GM23338 (cell line): ENCODE measurements around the gene S100A11. TPM values are rescaled to one million over a fixed set of nuclear protein-coding genes. Genes with fewer than 3 reads are reported as not detected.

Experiments used
- ATAC-seq: fragments of 200-7000 bp; cut with Tn5 transposase; 3 replicates; pipeline ENCODE4 v1.9.1; 2020
- DNase-seq: peaks from one replicate; pipeline ENCODE4 v3.0.0-alpha.2; 2015; ENCODE audit warnings: low spot score
- H2AFZ ChIP-seq: fragments of 200-600 bp; sonication (generic); 2 replicates; pipeline ENCODE4 v1.8.0; 2016; ENCODE audit warnings: antibody characterized with exemption, mild to moderate bottlenecking, moderate library complexity
- H3F3A ChIP-seq: fragments of 200-600 bp; sonication (generic); replicated peaks from 2 replicates; pipeline ENCODE4 v1.8.0; 2017; ENCODE audit warnings: antibody characterized with exemption, mixed run types, low read depth
- H3K27ac ChIP-seq: fragments of 200-600 bp; sonication (generic); 2 replicates; pipeline ENCODE4 v1.6.1; 2016; ENCODE audit warnings: low read depth
- H3K27me3 ChIP-seq: fragments of 200-600 bp; sonication (generic); 2 replicates; pipeline ENCODE4 v1.8.0; 2016; ENCODE audit warnings: mild to moderate bottlenecking, mixed run types, moderate library complexity; ENCODE audit not compliant: insufficient read depth
- H3K36me3 ChIP-seq: fragments of 200-600 bp; sonication (generic); 2 replicates; pipeline ENCODE4 v1.8.0; 2016; ENCODE audit warnings: mild to moderate bottlenecking; ENCODE audit not compliant: insufficient read depth
- H3K4me1 ChIP-seq: fragments of 200-600 bp; sonication (generic); 2 replicates; pipeline ENCODE4 v1.8.0; 2016; ENCODE audit warnings: mild to moderate bottlenecking, moderate library complexity; ENCODE audit not compliant: insufficient read depth
- H3K4me2 ChIP-seq: fragments of 200-600 bp; sonication (generic); 2 replicates; pipeline ENCODE4 v1.7.1; 2017; ENCODE audit warnings: mixed run types
- H3K4me3 ChIP-seq: fragments of 200-600 bp; sonication (generic); 2 replicates; pipeline ENCODE4 v1.6.1; 2016; ENCODE audit warnings: mixed run types
- H3K79me2 ChIP-seq: fragments of 200-600 bp; sonication (generic); replicated peaks from 2 replicates; pipeline ENCODE4 v1.8.0; 2017; ENCODE audit warnings: mild to moderate bottlenecking; ENCODE audit not compliant: insufficient read depth
- H3K9me2 ChIP-seq: fragments of 200-600 bp; sonication (generic); 2 replicates; pipeline ENCODE4 v1.8.0; 2017; ENCODE audit not compliant: insufficient read depth
- H4K20me1 ChIP-seq: fragments of 200-600 bp; sonication (generic); replicated peaks from 2 replicates; pipeline ENCODE4 v1.8.0; 2017; ENCODE audit warnings: mild to moderate bottlenecking; ENCODE audit not compliant: insufficient read depth
- H3K27ac Mint-ChIP-seq: 2 replicates; pipeline ENCODE4 v1.8.0; 2020; ENCODE audit warnings: inconsistent platforms, mild to moderate bottlenecking, moderate library complexity, mixed read lengths
- H3K27me3 Mint-ChIP-seq: 3 replicates; pipeline ENCODE4 v1.8.0; 2022; ENCODE audit warnings: low read depth, mild to moderate bottlenecking, moderate library complexity, mixed read lengths, inconsistent platforms; ENCODE audit not compliant: insufficient read depth, poor library complexity
- H3K36me3 Mint-ChIP-seq: 3 replicates; pipeline ENCODE4 v1.8.0; 2021; ENCODE audit warnings: low read depth, mild to moderate bottlenecking, inconsistent platforms, moderate library complexity, mixed read lengths
- H3K4me1 Mint-ChIP-seq: 3 replicates; pipeline ENCODE4 v1.8.0; 2020; ENCODE audit warnings: mild to moderate bottlenecking, inconsistent platforms, mixed read lengths
- H3K4me3 Mint-ChIP-seq: 3 replicates; pipeline ENCODE4 v1.8.0; 2021; ENCODE audit warnings: moderate library complexity, mild to moderate bottlenecking, inconsistent platforms, mixed read lengths
- H3K9me3 Mint-ChIP-seq: 3 replicates; pipeline ENCODE4 v1.8.0; 2020; ENCODE audit warnings: moderate library complexity, mild to moderate bottlenecking, inconsistent platforms, mixed read lengths
- CREB1 ChIP-seq: fragments of 250-450 bp; sonication (Bioruptor Pico); IDR thresholded peaks from 2 replicates; pipeline ENCODE4 v1.5.0; 2020; ENCODE audit warnings: low read depth, mild to moderate bottlenecking, moderate library complexity
- CTCF ChIP-seq, 2 experiments: fragments of 200-600 bp in 1 of 2; sonication (generic) in 1 of 2; conservative IDR thresholded peaks; 2 replicates each; pipeline versions ENCODE4 v1.5.1 to v1.6.1; 2016 to 2017; ENCODE audit warnings: antibody characterized with exemption in 2 of 2, low read depth in 2 of 2, mild to moderate bottlenecking in 2 of 2, moderate library complexity in 1 of 2
- ETS1 ChIP-seq: IDR thresholded peaks from 2 replicates; pipeline ENCODE4 v1.6.1; 2016; ENCODE audit warnings: antibody characterized with exemption
- EZH2 ChIP-seq: fragments of 200-600 bp; sonication (generic); IDR thresholded peaks from one replicate; pipeline ENCODE4 v1.8.0; 2017; ENCODE audit warnings: antibody characterized with exemption, mild to moderate bottlenecking, low read depth; ENCODE audit not compliant: unreplicated experiment
- EZH2phosphoT487 ChIP-seq: fragments of 200-600 bp; sonication (generic); IDR thresholded peaks from one replicate; pipeline ENCODE4 v1.8.1; 2018; ENCODE audit warnings: antibody characterized with exemption; ENCODE audit not compliant: unreplicated experiment
- JUNB ChIP-seq: IDR thresholded peaks from one replicate; pipeline ENCODE4 v1.6.1; 2016; ENCODE audit warnings: antibody characterized with exemption; ENCODE audit not compliant: unreplicated experiment
- NANOG ChIP-seq: IDR thresholded peaks from 2 replicates; pipeline ENCODE4 v1.6.1; 2016; ENCODE audit warnings: antibody characterized with exemption, borderline replicate concordance
- POLR2AphosphoS5 ChIP-seq: IDR thresholded peaks from 2 replicates; pipeline ENCODE4 v1.6.1; 2016; ENCODE audit warnings: antibody characterized with exemption, low read depth
- REST ChIP-seq: IDR thresholded peaks from one replicate; pipeline ENCODE4 v1.6.1; 2018; ENCODE audit warnings: antibody characterized with exemption; ENCODE audit not compliant: unreplicated experiment
- STAT1 ChIP-seq: IDR thresholded peaks from one replicate; pipeline ENCODE4 v1.6.1; 2016; ENCODE audit warnings: antibody characterized with exemption; ENCODE audit not compliant: unreplicated experiment
- ZNF114 ChIP-seq: fragments of 250-450 bp; sonication (Bioruptor Pico); IDR thresholded peaks from 2 replicates; pipeline ENCODE4 v1.5.0; 2020; ENCODE audit warnings: mild to moderate bottlenecking, moderate library complexity
- ZNF331 ChIP-seq: fragments of 250-450 bp; sonication (Bioruptor Pico); IDR thresholded peaks from 2 replicates; pipeline ENCODE4 v1.5.0; 2020; ENCODE audit warnings: low read depth, mild to moderate bottlenecking, moderate library complexity
- ZNF462 ChIP-seq: fragments of 250-450 bp; sonication (Bioruptor Pico); IDR thresholded peaks from 2 replicates; pipeline ENCODE4 v1.5.0; 2020; ENCODE audit warnings: mild to moderate bottlenecking, moderate library complexity
- polyA plus RNA-seq: library from polyadenylated mRNA; unstranded; fragments of >200 nt; fragmentation: Nextera tagmentation; extraction: Ambion mirVana; gene quantifications from 2 replicates; pipeline ENCODE4 v1.2.1, GENCODE V29; 2016
- total RNA-seq: library from RNA; depleted of rRNA; stranded (reverse); fragments of >200 nt; shearing (Covaris generic); gene quantifications from 2 replicates; pipeline ENCODE4 v1.2.3, GENCODE V29; 2014

S100A11 gene
- total and polyA plus RNA-seq, 2 experiments from 2014 or later, result 73.1 to 596 TPM

- Mint-ChIP-seq H3K27ac (no peak overlapping the region), H3K4me3 (no peak overlapping the region)
- H3K79me2 ChIP-seq, result peaks cover 46% of the 10 kb centered on the region
Observed at GRCh38 chr1:151986501-151987190, 50.2 kb downstream of the S100A11 start.

More at GRCh38 chr1:151986501-151987190, 50.2 kb downstream of the S100A11 start:
- Histone ChIP-seq H3K27ac (no peak overlapping the region), H3K4me1 (peaks cover 31% of the 10 kb centered on the region), H3K4me3 (no peak overlapping the region), H3K4me2 (no peak overlapping the region), H3K9me2 (no peaks in the 10 kb centered on the region; the same call in 1 of the 2 replicates), H3K36me3 (peaks cover 29% of the 10 kb centered on the region), H4K20me1 (peaks cover 11% of the 10 kb centered on the region; the same call in 1 of the 2 replicates), H3F3A (no peaks in the 10 kb centered on the region), H2AFZ (no peak overlapping the region), H3K27me3 (no peaks in the 10 kb centered on the region)
- no peak for ATAC-seq
- no peaks in the 10 kb centered on the region for H3K9me3 Mint-ChIP-seq
- peaks cover 2% of the 10 kb centered on the region for H3K27me3 Mint-ChIP-seq
- H3K4me1 Mint-ChIP-seq, result peaks cover 21% of the 10 kb centered on the region
- no peak for DNase-seq
- TF ChIP-seq ETS1 (no peak), EZH2phosphoT487 (no peak), EZH2 (no peak), NANOG (no peak), STAT1 (no peak), CTCF (conservative IDR thresholded peaks at IDR 0.05; ENCODE audit: low read depth in 2 of 2) (no peak), CREB1 (CRISPR knock-in tag) (no peak), REST (no peak), ZNF331 (CRISPR knock-in tag) (no peak), JUNB (no peak), ZNF462 (CRISPR knock-in tag) (no peak), POLR2AphosphoS5 (no peak), ZNF114 (CRISPR knock-in tag) (no peak)
- H3K36me3 Mint-ChIP-seq, result no peaks in the 10 kb centered on the region
